ENCODE results near the gene UNC13D.
A peak's percentile ranks its signal among the peaks of the same experiment; 100 is the strongest.
"Not testable (repeated sequence)": the region's sequence is repeated elsewhere in the genome, so short reads cannot be mapped to it uniquely, and the experiment has no call there.

The UNC13D gene

DNA sequence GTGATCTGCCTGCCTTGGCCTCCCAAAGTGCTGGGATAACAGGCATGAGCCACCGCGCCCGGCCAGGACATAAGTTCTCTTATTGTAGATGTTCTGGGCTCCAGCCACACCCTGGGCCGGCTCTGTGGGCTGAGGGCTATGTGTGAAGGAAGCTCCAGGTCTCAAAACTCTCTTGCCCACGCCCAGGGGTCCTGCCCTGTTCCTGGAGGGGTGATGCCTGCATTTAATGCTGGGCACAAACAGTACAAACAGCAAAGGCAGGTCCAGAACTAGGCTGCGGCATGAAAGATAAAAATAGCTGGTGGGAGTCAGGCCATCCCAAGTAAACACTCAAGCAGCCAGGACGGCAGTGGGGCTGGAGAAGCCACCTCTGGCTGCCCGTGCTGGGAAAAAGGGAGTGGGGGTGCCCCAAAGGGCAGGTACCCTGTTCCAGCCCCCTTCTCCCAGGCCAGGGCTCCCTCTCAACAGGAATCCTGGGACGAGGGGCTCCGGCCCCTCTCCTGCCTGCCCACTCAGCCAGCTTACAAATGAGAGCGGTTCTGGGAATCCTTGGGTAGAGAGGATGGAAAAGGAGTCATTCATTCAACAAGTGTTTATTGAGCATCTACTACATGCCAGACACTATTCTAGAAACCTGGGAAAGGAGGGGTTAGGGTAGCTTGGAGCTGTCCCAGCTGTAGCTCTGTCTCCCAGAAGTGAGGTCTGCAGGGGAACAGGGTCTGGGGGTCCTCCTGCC, 29.6 kb upstream of the UNC13D start:
- no peak for ATAC-seq
- TF ChIP-seq PPARA (CRISPR knock-in tag; IDR thresholded peaks at IDR 0.05; ENCODE audit: borderline replicate concordance) (no peak), SNAI2 (CRISPR knock-in tag; IDR thresholded peaks at IDR 0.05) (no peak), ZC3H10 (CRISPR knock-in tag; IDR thresholded peaks at IDR 0.05) (no peak), TOX (CRISPR knock-in tag; IDR thresholded peaks at IDR 0.05; ENCODE audit: borderline replicate concordance) (no peak), ZFP30 (CRISPR knock-in tag; IDR thresholded peaks at IDR 0.05) (no peak), BACH2 (CRISPR knock-in tag; IDR thresholded peaks at IDR 0.05; ENCODE audit: borderline replicate concordance) (no peak), ZNF8 (CRISPR knock-in tag; IDR thresholded peaks at IDR 0.05) (no peak), RARB (CRISPR knock-in tag; IDR thresholded peaks at IDR 0.05) (no peak), ZFP3 (CRISPR knock-in tag; IDR thresholded peaks at IDR 0.05) (no peak), ZNF70 (CRISPR knock-in tag; IDR thresholded peaks at IDR 0.05) (no peak), GLIS3 (CRISPR knock-in tag; IDR thresholded peaks at IDR 0.05) (no peak), CSDC2 (CRISPR knock-in tag; IDR thresholded peaks at IDR 0.05) (no peak), ZNF565 (CRISPR knock-in tag; conservative IDR thresholded peaks at IDR 0.05; ENCODE audit: low read depth) (no peak), ISL1 (CRISPR knock-in tag; IDR thresholded peaks at IDR 0.05) (no peak), OSR1 (CRISPR knock-in tag; IDR thresholded peaks at IDR 0.05) (no peak), TCF4 (CRISPR knock-in tag; IDR thresholded peaks at IDR 0.05; ENCODE audit: borderline replicate concordance) (no peak)
- TF ChIP-seq, protein P1, sequence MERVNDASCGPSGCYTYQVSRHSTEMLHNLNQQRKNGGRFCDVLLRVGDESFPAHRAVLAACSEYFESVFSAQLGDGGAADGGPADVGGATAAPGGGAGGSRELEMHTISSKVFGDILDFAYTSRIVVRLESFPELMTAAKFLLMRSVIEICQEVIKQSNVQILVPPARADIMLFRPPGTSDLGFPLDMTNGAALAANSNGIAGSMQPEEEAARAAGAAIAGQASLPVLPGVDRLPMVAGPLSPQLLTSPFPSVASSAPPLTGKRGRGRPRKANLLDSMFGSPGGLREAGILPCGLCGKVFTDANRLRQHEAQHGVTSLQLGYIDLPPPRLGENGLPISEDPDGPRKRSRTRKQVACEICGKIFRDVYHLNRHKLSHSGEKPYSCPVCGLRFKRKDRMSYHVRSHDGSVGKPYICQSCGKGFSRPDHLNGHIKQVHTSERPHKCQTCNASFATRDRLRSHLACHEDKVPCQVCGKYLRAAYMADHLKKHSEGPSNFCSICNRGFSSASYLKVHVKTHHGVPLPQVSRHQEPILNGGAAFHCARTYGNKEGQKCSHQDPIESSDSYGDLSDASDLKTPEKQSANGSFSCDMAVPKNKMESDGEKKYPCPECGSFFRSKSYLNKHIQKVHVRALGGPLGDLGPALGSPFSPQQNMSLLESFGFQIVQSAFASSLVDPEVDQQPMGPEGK (CRISPR knock-in tag; IDR thresholded peaks at IDR 0.05; ENCODE audit: borderline replicate concordance) = no peak
- TF ChIP-seq, protein P2, sequence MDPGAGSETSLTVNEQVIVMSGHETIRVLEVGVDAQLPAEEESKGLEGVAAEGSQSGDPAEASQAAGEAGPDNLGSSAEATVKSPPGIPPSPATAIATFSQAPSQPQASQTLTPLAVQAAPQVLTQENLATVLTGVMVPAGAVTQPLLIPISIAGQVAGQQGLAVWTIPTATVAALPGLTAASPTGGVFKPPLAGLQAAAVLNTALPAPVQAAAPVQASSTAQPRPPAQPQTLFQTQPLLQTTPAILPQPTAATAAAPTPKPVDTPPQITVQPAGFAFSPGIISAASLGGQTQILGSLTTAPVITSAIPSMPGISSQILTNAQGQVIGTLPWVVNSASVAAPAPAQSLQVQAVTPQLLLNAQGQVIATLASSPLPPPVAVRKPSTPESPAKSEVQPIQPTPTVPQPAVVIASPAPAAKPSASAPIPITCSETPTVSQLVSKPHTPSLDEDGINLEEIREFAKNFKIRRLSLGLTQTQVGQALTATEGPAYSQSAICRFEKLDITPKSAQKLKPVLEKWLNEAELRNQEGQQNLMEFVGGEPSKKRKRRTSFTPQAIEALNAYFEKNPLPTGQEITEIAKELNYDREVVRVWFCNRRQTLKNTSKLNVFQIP (CRISPR knock-in tag; IDR thresholded peaks at IDR 0.05; ENCODE audit: borderline replicate concordance, low read depth) = no peak
- TF ChIP-seq, protein P3, sequence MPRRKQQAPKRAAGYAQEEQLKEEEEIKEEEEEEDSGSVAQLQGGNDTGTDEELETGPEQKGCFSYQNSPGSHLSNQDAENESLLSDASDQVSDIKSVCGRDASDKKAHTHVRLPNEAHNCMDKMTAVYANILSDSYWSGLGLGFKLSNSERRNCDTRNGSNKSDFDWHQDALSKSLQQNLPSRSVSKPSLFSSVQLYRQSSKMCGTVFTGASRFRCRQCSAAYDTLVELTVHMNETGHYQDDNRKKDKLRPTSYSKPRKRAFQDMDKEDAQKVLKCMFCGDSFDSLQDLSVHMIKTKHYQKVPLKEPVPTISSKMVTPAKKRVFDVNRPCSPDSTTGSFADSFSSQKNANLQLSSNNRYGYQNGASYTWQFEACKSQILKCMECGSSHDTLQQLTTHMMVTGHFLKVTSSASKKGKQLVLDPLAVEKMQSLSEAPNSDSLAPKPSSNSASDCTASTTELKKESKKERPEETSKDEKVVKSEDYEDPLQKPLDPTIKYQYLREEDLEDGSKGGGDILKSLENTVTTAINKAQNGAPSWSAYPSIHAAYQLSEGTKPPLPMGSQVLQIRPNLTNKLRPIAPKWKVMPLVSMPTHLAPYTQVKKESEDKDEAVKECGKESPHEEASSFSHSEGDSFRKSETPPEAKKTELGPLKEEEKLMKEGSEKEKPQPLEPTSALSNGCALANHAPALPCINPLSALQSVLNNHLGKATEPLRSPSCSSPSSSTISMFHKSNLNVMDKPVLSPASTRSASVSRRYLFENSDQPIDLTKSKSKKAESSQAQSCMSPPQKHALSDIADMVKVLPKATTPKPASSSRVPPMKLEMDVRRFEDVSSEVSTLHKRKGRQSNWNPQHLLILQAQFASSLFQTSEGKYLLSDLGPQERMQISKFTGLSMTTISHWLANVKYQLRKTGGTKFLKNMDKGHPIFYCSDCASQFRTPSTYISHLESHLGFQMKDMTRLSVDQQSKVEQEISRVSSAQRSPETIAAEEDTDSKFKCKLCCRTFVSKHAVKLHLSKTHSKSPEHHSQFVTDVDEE (CRISPR knock-in tag; IDR thresholded peaks at IDR 0.05) = no peak
- TF ChIP-seq, protein P4, sequence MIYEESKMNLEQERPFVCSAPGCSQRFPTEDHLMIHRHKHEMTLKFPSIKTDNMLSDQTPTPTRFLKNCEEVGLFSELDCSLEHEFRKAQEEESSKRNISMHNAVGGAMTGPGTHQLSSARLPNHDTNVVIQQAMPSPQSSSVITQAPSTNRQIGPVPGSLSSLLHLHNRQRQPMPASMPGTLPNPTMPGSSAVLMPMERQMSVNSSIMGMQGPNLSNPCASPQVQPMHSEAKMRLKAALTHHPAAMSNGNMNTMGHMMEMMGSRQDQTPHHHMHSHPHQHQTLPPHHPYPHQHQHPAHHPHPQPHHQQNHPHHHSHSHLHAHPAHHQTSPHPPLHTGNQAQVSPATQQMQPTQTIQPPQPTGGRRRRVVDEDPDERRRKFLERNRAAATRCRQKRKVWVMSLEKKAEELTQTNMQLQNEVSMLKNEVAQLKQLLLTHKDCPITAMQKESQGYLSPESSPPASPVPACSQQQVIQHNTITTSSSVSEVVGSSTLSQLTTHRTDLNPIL (CRISPR knock-in tag; IDR thresholded peaks at IDR 0.05; ENCODE audit: low read depth) = no peak

DNA sequence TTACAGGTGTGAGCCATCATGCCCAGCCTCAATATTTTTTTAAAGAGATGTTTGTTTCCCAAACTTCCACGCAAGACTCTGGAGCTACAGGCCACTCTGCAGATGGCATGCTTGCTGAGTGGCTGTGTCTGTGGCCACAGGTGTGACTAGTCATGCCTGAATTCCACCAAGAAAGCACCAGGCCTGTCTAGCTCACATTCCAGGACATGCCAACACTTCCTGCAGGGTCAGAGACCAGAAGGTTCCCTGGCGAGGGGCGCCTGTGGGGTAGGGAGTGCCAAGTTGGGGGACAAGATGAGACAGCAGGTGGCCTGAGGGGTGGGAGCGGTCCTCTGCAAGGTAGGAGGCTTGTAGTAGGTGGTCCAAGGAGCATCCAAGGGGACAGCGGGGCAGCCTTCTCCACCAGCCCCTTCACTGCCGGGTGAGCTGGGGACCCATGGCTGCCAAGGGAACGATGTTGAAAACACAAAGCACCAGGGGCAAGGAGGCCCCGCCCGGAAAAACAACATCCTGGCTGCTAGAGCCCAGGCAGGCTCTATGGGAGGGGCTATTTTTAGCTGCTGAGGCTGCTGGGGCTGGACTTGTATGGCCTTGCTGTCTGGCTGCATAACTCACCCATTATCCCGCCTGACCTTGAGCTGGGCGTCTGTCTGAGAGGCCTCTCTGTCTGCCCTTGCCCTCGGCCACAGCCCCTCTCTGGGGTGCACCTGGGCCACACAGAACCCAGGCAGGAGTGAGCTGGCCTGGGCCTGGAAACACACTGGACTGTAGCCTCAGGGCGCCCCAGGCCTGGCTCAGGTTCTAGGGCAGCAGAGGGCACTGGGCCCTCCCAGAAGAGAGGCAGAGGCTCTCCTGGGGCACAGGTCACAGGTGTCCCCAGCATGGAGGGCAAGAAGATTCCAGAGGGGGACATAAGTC, 28.5 kb upstream of the UNC13D start:
- ATAC-seq = peak; percentile 49
- TF ChIP-seq, protein P2 (CRISPR knock-in tag; IDR thresholded peaks at IDR 0.05; ENCODE audit: borderline replicate concordance, low read depth) = no peak
- TF ChIP-seq PPARA (CRISPR knock-in tag; IDR thresholded peaks at IDR 0.05; ENCODE audit: borderline replicate concordance) (no peak), SNAI2 (CRISPR knock-in tag; IDR thresholded peaks at IDR 0.05) (no peak), ZNF565 (CRISPR knock-in tag; conservative IDR thresholded peaks at IDR 0.05; ENCODE audit: low read depth) (no peak)

DNA sequence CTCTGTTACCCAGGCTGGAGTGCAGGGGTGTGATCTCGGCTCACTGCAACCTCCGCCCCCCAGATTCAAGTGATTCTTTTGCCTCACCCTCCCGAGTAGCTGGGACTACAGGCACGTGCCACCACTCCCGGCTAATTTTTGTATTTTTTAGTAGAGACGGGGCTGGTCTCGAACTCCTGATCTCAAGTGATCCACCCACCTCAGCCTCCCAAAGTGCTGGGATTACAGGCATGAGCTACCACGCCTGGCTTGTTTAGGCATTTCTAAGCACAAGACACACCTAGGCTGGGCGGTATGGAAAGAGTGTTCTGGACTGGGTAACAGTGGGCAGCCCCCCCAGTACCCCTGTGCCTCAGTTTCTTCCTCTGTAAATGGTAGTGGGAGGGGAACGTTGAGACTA, 26.0 kb upstream of the UNC13D start:
- ATAC-seq = not testable (repeated sequence)

All from SK-N-SH treated with all-trans-retinoic acid at 6 μM for 48 hours (cell line).